H1 (cell line): ENCODE data around the gene TUBB4B. TPM values are rescaled to one million over a fixed set of nuclear protein-coding genes. Genes with fewer than 3 reads are reported as not detected.

Experiments used
- CTBP2 ChIP-seq: IDR thresholded peaks from 2 replicates; pipeline ENCODE4 v1.7.0; 2011; ENCODE audit warnings: borderline replicate concordance, mild to moderate bottlenecking, moderate library complexity, mixed read lengths, low read length; ENCODE audit not compliant: insufficient read depth, insufficient read length
- EZH2 ChIP-seq: fragments of 200-600 bp; sonication (generic); IDR thresholded peaks from 2 replicates; pipeline ENCODE4 v1.7.1; 2012; ENCODE audit warnings: low read depth, mild to moderate bottlenecking, moderate library complexity, low read length, inconsistent platforms; ENCODE audit not compliant: severe bottlenecking
- NRF1 ChIP-seq: IDR thresholded peaks from 2 replicates; pipeline ENCODE4 v1.6.1; 2011; ENCODE audit warnings: mild to moderate bottlenecking, low read depth, low read length, improper control_type of control experiment
- POU5F1 ChIP-seq: IDR thresholded peaks from 2 replicates; pipeline ENCODE4 v1.6.1; 2011; ENCODE audit warnings: low read depth, mild to moderate bottlenecking, low read length, moderate library complexity
- TAF1 ChIP-seq: IDR thresholded peaks from 2 replicates; pipeline ENCODE4 v1.6.1; 2011; ENCODE audit warnings: mild to moderate bottlenecking, low read depth, low read length
- polyA plus RNA-seq, 7 experiments: library from polyadenylated mRNA; depleted of rRNA in 3 of 7; stranded (reverse) in 5 of 7; unstranded in 2 of 7; fragments of >200 nt in 5 of 7; fragments of 200-250 nt in 2 of 7; gene quantifications; 1 replicate in 5 of 7; 2 replicates in 1 of 7; 4 replicates in 1 of 7; pipeline versions ENCODE4 v1.2.1 to v1.2.3, GENCODE V29; 2011 to 2013; ENCODE audit warnings: missing spikeins in 2 of 7, mixed read lengths in 2 of 7
- total RNA-seq: library from RNA; stranded (reverse); fragmentation: NEBNext Ultra II Directional; extraction: Animal tissue kit (Norgen Biotek cat#: 25700); gene quantifications from 2 replicates; pipeline ENCODE4 v1.2.1, GENCODE V29; 2021
- TF ChIP-seq, protein P1 (sequence below): fragments of 300-600 bp; sonication (generic); IDR thresholded peaks from 2 replicates; pipeline ENCODE4 v1.7.1; 2012; ENCODE audit warnings: low read length, moderate library complexity, mild to moderate bottlenecking, inconsistent platforms; ENCODE audit not compliant: insufficient replicate concordance

TUBB4B gene
- total and polyA plus RNA-seq, 2 of the 8 experiments (the other 6 are each of a cell fraction or from before 2014, with no cell fraction given): 280 to 307 TPM

- TF ChIP-seq CTBP2 (no peak), TAF1 (no peak), EZH2 (no peak), POU5F1 (no peak), NRF1 (no peak)
- TF ChIP-seq, protein P1, sequence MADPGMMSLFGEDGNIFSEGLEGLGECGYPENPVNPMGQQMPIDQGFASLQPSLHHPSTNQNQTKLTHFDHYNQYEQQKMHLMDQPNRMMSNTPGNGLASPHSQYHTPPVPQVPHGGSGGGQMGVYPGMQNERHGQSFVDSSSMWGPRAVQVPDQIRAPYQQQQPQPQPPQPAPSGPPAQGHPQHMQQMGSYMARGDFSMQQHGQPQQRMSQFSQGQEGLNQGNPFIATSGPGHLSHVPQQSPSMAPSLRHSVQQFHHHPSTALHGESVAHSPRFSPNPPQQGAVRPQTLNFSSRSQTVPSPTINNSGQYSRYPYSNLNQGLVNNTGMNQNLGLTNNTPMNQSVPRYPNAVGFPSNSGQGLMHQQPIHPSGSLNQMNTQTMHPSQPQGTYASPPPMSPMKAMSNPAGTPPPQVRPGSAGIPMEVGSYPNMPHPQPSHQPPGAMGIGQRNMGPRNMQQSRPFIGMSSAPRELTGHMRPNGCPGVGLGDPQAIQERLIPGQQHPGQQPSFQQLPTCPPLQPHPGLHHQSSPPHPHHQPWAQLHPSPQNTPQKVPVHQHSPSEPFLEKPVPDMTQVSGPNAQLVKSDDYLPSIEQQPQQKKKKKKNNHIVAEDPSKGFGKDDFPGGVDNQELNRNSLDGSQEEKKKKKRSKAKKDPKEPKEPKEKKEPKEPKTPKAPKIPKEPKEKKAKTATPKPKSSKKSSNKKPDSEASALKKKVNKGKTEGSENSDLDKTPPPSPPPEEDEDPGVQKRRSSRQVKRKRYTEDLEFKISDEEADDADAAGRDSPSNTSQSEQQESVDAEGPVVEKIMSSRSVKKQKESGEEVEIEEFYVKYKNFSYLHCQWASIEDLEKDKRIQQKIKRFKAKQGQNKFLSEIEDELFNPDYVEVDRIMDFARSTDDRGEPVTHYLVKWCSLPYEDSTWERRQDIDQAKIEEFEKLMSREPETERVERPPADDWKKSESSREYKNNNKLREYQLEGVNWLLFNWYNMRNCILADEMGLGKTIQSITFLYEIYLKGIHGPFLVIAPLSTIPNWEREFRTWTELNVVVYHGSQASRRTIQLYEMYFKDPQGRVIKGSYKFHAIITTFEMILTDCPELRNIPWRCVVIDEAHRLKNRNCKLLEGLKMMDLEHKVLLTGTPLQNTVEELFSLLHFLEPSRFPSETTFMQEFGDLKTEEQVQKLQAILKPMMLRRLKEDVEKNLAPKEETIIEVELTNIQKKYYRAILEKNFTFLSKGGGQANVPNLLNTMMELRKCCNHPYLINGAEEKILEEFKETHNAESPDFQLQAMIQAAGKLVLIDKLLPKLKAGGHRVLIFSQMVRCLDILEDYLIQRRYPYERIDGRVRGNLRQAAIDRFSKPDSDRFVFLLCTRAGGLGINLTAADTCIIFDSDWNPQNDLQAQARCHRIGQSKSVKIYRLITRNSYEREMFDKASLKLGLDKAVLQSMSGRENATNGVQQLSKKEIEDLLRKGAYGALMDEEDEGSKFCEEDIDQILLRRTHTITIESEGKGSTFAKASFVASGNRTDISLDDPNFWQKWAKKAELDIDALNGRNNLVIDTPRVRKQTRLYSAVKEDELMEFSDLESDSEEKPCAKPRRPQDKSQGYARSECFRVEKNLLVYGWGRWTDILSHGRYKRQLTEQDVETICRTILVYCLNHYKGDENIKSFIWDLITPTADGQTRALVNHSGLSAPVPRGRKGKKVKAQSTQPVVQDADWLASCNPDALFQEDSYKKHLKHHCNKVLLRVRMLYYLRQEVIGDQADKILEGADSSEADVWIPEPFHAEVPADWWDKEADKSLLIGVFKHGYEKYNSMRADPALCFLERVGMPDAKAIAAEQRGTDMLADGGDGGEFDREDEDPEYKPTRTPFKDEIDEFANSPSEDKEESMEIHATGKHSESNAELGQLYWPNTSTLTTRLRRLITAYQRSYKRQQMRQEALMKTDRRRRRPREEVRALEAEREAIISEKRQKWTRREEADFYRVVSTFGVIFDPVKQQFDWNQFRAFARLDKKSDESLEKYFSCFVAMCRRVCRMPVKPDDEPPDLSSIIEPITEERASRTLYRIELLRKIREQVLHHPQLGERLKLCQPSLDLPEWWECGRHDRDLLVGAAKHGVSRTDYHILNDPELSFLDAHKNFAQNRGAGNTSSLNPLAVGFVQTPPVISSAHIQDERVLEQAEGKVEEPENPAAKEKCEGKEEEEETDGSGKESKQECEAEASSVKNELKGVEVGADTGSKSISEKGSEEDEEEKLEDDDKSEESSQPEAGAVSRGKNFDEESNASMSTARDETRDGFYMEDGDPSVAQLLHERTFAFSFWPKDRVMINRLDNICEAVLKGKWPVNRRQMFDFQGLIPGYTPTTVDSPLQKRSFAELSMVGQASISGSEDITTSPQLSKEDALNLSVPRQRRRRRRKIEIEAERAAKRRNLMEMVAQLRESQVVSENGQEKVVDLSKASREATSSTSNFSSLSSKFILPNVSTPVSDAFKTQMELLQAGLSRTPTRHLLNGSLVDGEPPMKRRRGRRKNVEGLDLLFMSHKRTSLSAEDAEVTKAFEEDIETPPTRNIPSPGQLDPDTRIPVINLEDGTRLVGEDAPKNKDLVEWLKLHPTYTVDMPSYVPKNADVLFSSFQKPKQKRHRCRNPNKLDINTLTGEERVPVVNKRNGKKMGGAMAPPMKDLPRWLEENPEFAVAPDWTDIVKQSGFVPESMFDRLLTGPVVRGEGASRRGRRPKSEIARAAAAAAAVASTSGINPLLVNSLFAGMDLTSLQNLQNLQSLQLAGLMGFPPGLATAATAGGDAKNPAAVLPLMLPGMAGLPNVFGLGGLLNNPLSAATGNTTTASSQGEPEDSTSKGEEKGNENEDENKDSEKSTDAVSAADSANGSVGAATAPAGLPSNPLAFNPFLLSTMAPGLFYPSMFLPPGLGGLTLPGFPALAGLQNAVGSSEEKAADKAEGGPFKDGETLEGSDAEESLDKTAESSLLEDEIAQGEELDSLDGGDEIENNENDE: no peak
These were observed 42.8 kb upstream of the TUBB4B start (continued) for GRCh38 chr9:137198051-137198901.
